Liver (tissue), 9 donors: ENCODE results near the gene OR5B21. TPM values are rescaled to one million over a fixed set of nuclear protein-coding genes. Genes with fewer than 3 reads are reported as not detected.

ENCODE experiments used
- DNase-seq: peaks from one replicate; pipeline ENCODE4 v3.0.0-alpha.2; 2017; ENCODE audit warnings: low spot score
- H3K27ac ChIP-seq, 2 donors: one replicate each; pipeline ENCODE4 v1.7.0; 2013; ENCODE audit warnings: inconsistent platforms in 2 of 2, low read length in 2 of 2, control low read depth in 1 of 2, low read depth in 1 of 2, mild to moderate bottlenecking in 1 of 2
- H3K27me3 ChIP-seq, 4 donors: one replicate each; pipeline versions ENCODE4 v1.6.1 to v1.7.0; 2013; ENCODE audit warnings: low read length in 3 of 4, inconsistent platforms in 1 of 4, mild to moderate bottlenecking in 1 of 4, moderate library complexity in 1 of 4; ENCODE audit not compliant: control insufficient read depth in 4 of 4, insufficient read depth in 4 of 4
- H3K36me3 ChIP-seq, 4 donors: one replicate each; pipeline versions ENCODE4 v1.6.1 to v1.7.0; 2013; ENCODE audit warnings: low read length in 3 of 4, mild to moderate bottlenecking in 3 of 4, low read depth in 1 of 4, moderate library complexity in 1 of 4; ENCODE audit not compliant: control insufficient read depth in 4 of 4, insufficient read depth in 3 of 4
- H3K4me1 ChIP-seq, 4 donors: one replicate each; pipeline versions ENCODE4 v1.6.1 to v1.7.0; 2013; ENCODE audit warnings: low read length in 3 of 4, mild to moderate bottlenecking in 3 of 4, moderate library complexity in 1 of 4; ENCODE audit not compliant: control insufficient read depth in 4 of 4, insufficient read depth in 4 of 4
- H3K4me3 ChIP-seq, 3 donors: one replicate each; pipeline versions ENCODE4 v1.6.1 to v1.7.0; 2013; ENCODE audit warnings: low read length in 3 of 3, control low read depth in 1 of 3, low read depth in 1 of 3, mild to moderate bottlenecking in 1 of 3
- H3K9ac ChIP-seq, 2 donors: one replicate each; pipeline ENCODE4 v1.7.0; 2013; ENCODE audit warnings: low read length in 2 of 2, mild to moderate bottlenecking in 2 of 2, moderate library complexity in 2 of 2, control low read depth in 1 of 2, low read depth in 1 of 2
- H3K9me3 ChIP-seq, 4 donors: one replicate each; pipeline versions ENCODE4 v1.6.1 to v1.7.0; 2013; ENCODE audit warnings: low read length in 3 of 4; ENCODE audit not compliant: control insufficient read depth in 4 of 4
- EGR1 ChIP-seq, 2 donors: IDR thresholded peaks; 2 replicates each; pipeline ENCODE4 v1.6.1; 2016 to 2018; ENCODE audit warnings: antibody characterized with exemption in 2 of 2, low read depth in 2 of 2
- FOXA1 ChIP-seq: IDR thresholded peaks from 2 replicates; pipeline ENCODE4 v1.6.1; 2016; ENCODE audit warnings: antibody characterized with exemption
- FOXA2 ChIP-seq: IDR thresholded peaks from 2 replicates; pipeline ENCODE4 v1.6.1; 2016; ENCODE audit warnings: antibody characterized with exemption
- GABPA ChIP-seq, 2 donors: IDR thresholded peaks in 1 of 2; conservative IDR thresholded peaks in 1 of 2; 2 replicates each; pipeline ENCODE4 v1.6.1; 2016; ENCODE audit warnings: antibody characterized with exemption in 2 of 2, mild to moderate bottlenecking in 1 of 2, moderate library complexity in 1 of 2
- HNF4A ChIP-seq, 2 donors: conservative IDR thresholded peaks; 2 replicates each; pipeline ENCODE4 v1.6.1; 2016; ENCODE audit warnings: antibody characterized with exemption in 2 of 2, mild to moderate bottlenecking in 2 of 2
- HNF4G ChIP-seq: IDR thresholded peaks from 2 replicates; pipeline ENCODE4 v1.6.1; 2016; ENCODE audit warnings: antibody characterized with exemption
- JUND ChIP-seq, 2 donors: IDR thresholded peaks; 2 replicates each; pipeline ENCODE4 v1.6.1; 2016; ENCODE audit warnings: antibody characterized with exemption in 2 of 2
- NR2F2 ChIP-seq: IDR thresholded peaks from 2 replicates; pipeline ENCODE4 v1.6.1; 2016; ENCODE audit warnings: antibody characterized with exemption
- RAD21 ChIP-seq, 2 donors: IDR thresholded peaks; 2 replicates each; pipeline ENCODE4 v1.6.1; 2016; ENCODE audit warnings: antibody characterized with exemption in 2 of 2, mild to moderate bottlenecking in 2 of 2
- RXRA ChIP-seq, 2 donors: IDR thresholded peaks; 2 replicates each; pipeline ENCODE4 v1.6.1; 2017 to 2018; ENCODE audit warnings: antibody characterized with exemption in 2 of 2, mild to moderate bottlenecking in 1 of 2
- SP1 ChIP-seq: IDR thresholded peaks from 2 replicates; pipeline ENCODE4 v1.6.1; 2018; ENCODE audit warnings: antibody characterized with exemption, mild to moderate bottlenecking
- TAF1 ChIP-seq: conservative IDR thresholded peaks from 2 replicates; pipeline ENCODE4 v1.6.1; 2016; ENCODE audit warnings: antibody characterized with exemption, mild to moderate bottlenecking
- YY1 ChIP-seq: IDR thresholded peaks from 2 replicates; pipeline ENCODE4 v1.6.1; 2016; ENCODE audit warnings: antibody characterized with exemption, mild to moderate bottlenecking
- WGBS: extraction: QIAGEN DNeasy Blood & Tissue Kit; methylation state at CpG from one replicate; pipeline ENCODE4 v1.1.7; 2013; 5-methylcytosine and 5-hydroxymethylcytosine counted together
- polyA plus RNA-seq, 2 donors: library from polyadenylated mRNA; stranded (reverse) in 1 of 2; unstranded in 1 of 2; fragments of 200-250 nt in 1 of 2; fragments of >200 nt in 1 of 2; fragmentation: Nextera tagmentation in 1 of 2; extraction: Ambion mirVana in 1 of 2; gene quantifications; one replicate each; pipeline versions ENCODE4 v1.2.1 to v1.2.3, GENCODE V29; 2013 to 2015
- total RNA-seq, 2 donors: library from RNA; depleted of rRNA; stranded (reverse); fragments of >200 nt; gene quantifications; one replicate each; pipeline ENCODE4 v1.2.3, GENCODE V29; 2014
- TF ChIP-seq, protein P1 (sequence below): IDR thresholded peaks from 2 replicates; pipeline ENCODE4 v1.6.1; 2016; ENCODE audit warnings: antibody characterized with exemption
- TF ChIP-seq, protein P2 (sequence below): IDR thresholded peaks from 2 replicates; pipeline ENCODE4 v1.6.1; 2016; ENCODE audit warnings: antibody characterized with exemption
- TF ChIP-seq, protein P3 (sequence below): fragments of 150-350 bp; IDR thresholded peaks from 2 replicates; pipeline ENCODE4 v1.5.1; 2017; ENCODE audit warnings: improper control_type of control experiment, low read depth, low read length; ENCODE audit not compliant: missing input control
- TF ChIP-seq, protein P4 (sequence below): IDR thresholded peaks from 2 replicates; pipeline ENCODE4 v1.6.1; 2016; ENCODE audit warnings: antibody characterized with exemption
- donor health status: healthy.
- donor health status: healthy.
- donor health status: healthy.
- donor health status: healthy.
- donor health status: healthy.

OR5B21 gene
- total and polyA plus RNA-seq, 4 donors, result not detected

DNA sequence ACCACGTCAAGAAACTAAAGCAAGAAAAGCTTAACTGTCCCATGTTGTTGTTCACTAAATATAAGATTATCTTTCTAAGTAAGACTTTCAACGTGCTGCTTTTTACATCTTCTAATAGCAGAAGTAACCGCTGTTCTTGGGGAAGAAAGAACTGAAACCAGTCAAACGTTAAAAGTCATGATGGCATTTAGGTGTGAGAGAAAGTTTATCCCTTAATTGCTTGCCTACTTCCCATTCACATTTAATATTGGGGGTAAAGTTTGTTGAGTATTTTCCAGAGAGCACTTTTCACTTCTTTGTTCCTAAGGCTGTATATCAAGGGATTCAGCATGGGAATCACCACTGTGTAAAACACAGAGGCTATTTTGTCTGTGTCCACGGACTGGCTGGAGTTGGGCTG is 970 bp downstream of the OR5B21 start:
- TF ChIP-seq JUND (IDR thresholded peaks at IDR 0.05) (no peak), YY1 (no peak), TAF1 (no peak), FOXA1 (no peak), RXRA (IDR thresholded peaks at IDR 0.05) (no peak), EGR1 (IDR thresholded peaks at IDR 0.05; ENCODE audit: low read depth in 2 of 2) (no peak), HNF4A (conservative IDR thresholded peaks at IDR 0.05) (no peak), HNF4G (no peak), RAD21 (IDR thresholded peaks at IDR 0.05) (no peak)
- TF ChIP-seq, protein P1, sequence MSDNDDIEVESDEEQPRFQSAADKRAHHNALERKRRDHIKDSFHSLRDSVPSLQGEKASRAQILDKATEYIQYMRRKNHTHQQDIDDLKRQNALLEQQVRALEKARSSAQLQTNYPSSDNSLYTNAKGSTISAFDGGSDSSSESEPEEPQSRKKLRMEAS, result no peak
- TF ChIP-seq, protein P2, sequence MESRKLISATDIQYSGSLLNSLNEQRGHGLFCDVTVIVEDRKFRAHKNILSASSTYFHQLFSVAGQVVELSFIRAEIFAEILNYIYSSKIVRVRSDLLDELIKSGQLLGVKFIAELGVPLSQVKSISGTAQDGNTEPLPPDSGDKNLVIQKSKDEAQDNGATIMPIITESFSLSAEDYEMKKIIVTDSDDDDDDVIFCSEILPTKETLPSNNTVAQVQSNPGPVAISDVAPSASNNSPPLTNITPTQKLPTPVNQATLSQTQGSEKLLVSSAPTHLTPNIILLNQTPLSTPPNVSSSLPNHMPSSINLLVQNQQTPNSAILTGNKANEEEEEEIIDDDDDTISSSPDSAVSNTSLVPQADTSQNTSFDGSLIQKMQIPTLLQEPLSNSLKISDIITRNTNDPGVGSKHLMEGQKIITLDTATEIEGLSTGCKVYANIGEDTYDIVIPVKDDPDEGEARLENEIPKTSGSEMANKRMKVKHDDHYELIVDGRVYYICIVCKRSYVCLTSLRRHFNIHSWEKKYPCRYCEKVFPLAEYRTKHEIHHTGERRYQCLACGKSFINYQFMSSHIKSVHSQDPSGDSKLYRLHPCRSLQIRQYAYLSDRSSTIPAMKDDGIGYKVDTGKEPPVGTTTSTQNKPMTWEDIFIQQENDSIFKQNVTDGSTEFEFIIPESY, result no peak
- H3K9me3 ChIP-seq, result no peaks in the 10 kb centered on the region
- no peaks in the 10 kb centered on the region for H3K4me1 ChIP-seq
- WGBS, result 68% methylated on average over 5 of the region's 5 CpGs
- H3K9ac ChIP-seq, result no peak overlapping the region
- no peak for DNase-seq
- H3K4me3 ChIP-seq, result no peak overlapping the region
- no peaks in the 10 kb centered on the region for H3K36me3 ChIP-seq
- H3K27me3 ChIP-seq, result no peaks in the 10 kb centered on the region
- H3K27ac ChIP-seq, result no peak overlapping the region

DNA sequence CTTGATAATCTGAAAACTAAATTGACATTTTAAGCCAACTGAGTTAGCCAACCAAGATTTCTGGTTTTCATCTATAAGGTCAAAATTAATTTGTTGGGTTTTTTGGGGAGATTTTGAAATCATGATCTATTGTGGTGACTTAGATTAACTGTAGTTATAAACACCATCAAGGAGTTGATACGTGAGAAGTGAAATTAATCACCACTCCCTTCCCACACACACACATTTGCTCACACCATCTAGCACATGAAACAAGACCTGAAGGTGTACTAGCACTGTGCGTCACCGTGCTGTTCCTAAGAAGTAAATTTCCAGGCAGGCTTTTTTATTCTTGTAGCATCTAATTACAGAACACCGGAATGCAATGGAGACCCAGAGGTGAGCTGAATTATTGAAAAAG is 2.1 kb downstream of the OR5B21 start:
- no peak for TF ChIP-seq HNF4G
- TF ChIP-seq HNF4A (conservative IDR thresholded peaks at IDR 0.05), result no peak
- TF ChIP-seq YY1, result no peak
- TF ChIP-seq, protein P2, result no peak
- no peak for TF ChIP-seq RAD21 (IDR thresholded peaks at IDR 0.05)
- TF ChIP-seq GABPA (IDR thresholded peaks at IDR 0.05 in 1 of 2, conservative IDR thresholded peaks at IDR 0.05 in 1 of 2), result no peak
- no peak for TF ChIP-seq EGR1 (IDR thresholded peaks at IDR 0.05; ENCODE audit: low read depth in 2 of 2)
- no peak for TF ChIP-seq FOXA1
- TF ChIP-seq, protein P3, sequence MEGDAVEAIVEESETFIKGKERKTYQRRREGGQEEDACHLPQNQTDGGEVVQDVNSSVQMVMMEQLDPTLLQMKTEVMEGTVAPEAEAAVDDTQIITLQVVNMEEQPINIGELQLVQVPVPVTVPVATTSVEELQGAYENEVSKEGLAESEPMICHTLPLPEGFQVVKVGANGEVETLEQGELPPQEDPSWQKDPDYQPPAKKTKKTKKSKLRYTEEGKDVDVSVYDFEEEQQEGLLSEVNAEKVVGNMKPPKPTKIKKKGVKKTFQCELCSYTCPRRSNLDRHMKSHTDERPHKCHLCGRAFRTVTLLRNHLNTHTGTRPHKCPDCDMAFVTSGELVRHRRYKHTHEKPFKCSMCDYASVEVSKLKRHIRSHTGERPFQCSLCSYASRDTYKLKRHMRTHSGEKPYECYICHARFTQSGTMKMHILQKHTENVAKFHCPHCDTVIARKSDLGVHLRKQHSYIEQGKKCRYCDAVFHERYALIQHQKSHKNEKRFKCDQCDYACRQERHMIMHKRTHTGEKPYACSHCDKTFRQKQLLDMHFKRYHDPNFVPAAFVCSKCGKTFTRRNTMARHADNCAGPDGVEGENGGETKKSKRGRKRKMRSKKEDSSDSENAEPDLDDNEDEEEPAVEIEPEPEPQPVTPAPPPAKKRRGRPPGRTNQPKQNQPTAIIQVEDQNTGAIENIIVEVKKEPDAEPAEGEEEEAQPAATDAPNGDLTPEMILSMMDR, result no peak
- TF ChIP-seq SP1, result no peak
- TF ChIP-seq, protein P4, sequence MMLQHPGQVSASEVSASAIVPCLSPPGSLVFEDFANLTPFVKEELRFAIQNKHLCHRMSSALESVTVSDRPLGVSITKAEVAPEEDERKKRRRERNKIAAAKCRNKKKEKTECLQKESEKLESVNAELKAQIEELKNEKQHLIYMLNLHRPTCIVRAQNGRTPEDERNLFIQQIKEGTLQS, result no peak
- TF ChIP-seq, protein P1, result no peak
- TF ChIP-seq FOXA2, result no peak
- TF ChIP-seq RXRA (IDR thresholded peaks at IDR 0.05), result no peak
- TF ChIP-seq TAF1, result no peak
- TF ChIP-seq NR2F2, result no peak
- no peak for TF ChIP-seq JUND (IDR thresholded peaks at IDR 0.05)
- no peak overlapping the region for H3K27ac ChIP-seq
- H3K36me3 ChIP-seq, result no peaks in the 10 kb centered on the region
- H3K27me3 ChIP-seq, result no peaks in the 10 kb centered on the region
- WGBS, result 91% methylated on average over 4 of the region's 4 CpGs
- H3K9me3 ChIP-seq, result no peaks in the 10 kb centered on the region
- DNase-seq, result no peak
- no peaks in the 10 kb centered on the region for H3K4me1 ChIP-seq
- no peak overlapping the region for H3K4me3 ChIP-seq
- no peak overlapping the region for H3K9ac ChIP-seq
